ENCODE data around the gene DCHS1.
A peak's percentile ranks its signal among the peaks of the same experiment; 100 is the strongest.

- TF ChIP-seq POLR2AphosphoS5 (IDR thresholded peaks at IDR 0.05; ENCODE audit: low read length): peak; percentile 81
- TF ChIP-seq ZNF24 (IDR thresholded peaks at IDR 0.05): peak; percentile 85
These were observed 52.1 kb downstream of the DCHS1 start, which contains the start of the genes ILK and RRP8 for GRCh38 chr11:6603287-6604080.

Measured in GM12878 (cell line).